HG03558 (cell line): ENCODE results near the gene PIK3R3.
"Not testable (repeated sequence)": the region's sequence is repeated elsewhere in the genome, so short reads cannot be mapped to it uniquely, and the experiment has no call there.

Experiments used
- ATAC-seq: cut with Tn5 transposase; IDR thresholded peaks from one replicate; pipeline ENCODE4 v1.9.1; 2021; ENCODE audit warnings: moderate number of reproducible peaks; ENCODE audit not compliant: unreplicated experiment; ENCODE audit errors: extremely low read depth

The PIK3R3 gene

DNA sequence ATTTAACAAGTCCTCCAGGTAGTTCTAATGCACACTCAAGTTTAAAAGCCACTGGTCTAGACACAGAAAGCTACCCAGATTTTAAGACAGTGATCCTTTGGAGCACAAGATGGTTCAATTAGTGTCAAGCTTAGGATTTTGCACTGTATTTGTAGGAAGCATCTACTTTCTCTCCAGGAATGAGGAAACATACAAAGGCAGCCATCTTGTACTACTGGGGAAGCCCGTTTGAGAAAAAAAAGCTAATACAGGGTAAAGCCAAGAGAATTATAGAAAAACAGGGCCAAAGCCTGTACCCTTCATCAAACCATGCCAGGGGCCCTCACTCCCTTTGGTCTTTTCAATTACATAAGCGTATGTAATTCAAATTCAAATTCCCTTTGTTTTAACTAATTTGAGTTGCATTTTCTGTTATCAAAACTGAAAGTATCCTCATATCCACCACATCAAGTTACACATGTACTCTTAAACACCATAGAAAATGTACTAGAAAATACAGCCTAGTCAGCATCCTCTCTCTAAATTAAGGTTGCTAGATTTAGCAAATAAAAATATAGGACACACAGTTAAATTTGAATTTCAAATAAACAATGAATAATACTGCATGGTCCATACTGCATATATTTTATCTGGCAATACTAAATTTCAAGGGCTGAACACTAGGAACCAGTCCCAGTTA is 17.4 kb downstream of the PIK3R3 start:
- no peak for ATAC-seq

GRCh38 chr1:46113948-46114347 is 18.5 kb downstream of the PIK3R3 start:
- no peak for ATAC-seq

DNA sequence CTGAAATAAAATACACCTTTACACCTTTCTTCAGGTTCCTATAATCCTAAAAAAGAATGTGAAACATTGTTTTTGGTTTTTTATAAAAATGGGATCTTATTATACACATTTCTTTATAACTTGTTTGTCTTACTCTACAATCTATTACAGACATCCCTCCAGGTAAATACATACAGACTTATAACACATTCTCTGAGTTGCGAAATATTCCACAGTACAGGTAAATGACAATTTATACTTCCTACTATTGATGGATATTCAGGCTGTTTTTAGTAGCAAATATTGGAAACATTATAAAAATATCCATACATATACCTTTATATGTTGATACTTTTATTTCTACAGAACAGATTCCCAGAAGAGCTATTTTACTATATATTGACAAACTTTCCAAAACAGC is 20.3 kb downstream of the PIK3R3 start:
- ATAC-seq: no peak

DNA sequence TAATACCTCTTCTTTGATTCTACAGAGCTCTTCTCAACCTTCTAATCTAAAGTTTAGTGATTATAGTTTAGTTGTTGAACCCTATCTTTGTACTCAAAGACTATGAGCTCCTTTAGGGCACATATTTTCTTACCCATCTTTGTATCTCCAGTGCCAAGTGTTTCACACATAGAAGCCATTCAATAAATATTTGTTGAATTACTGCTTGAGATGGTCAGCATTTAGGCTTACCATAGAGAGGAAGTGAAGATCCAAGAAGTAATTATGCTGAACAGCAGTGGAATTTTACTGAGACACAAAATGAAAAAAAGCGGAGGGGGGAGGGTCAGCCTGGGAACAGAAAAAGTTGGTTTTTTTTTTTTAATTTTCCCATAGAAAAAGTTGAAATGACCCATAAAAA is 21.9 kb downstream of the PIK3R3 start:
- ATAC-seq: no peak

- ATAC-seq: no peak
Measured at GRCh38 chr1:46102769-46103476, 29.5 kb downstream of the PIK3R3 start.

DNA sequence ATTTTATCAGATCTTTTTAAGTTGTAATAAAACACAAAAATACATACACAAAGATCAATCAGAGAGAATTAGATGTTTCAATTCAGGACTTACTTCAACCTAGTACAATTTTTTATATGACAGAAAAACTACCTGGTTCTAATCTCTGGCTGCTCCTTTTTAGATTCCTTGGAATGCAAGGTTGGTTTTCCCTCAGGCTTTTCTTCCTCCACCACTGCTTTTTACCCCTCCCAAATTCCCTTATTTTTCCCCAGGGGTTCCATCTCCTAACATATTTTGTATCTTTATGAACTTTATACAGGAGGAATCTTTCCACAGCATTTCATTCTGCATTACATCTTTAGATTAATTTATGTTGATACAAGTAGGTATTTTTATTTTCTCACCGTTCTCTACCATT is 33.2 kb downstream of the PIK3R3 start:
- no peak for ATAC-seq

GRCh38 chr1:46098027-46098712 is 34.3 kb downstream of the PIK3R3 start:
- ATAC-seq: no peak

DNA sequence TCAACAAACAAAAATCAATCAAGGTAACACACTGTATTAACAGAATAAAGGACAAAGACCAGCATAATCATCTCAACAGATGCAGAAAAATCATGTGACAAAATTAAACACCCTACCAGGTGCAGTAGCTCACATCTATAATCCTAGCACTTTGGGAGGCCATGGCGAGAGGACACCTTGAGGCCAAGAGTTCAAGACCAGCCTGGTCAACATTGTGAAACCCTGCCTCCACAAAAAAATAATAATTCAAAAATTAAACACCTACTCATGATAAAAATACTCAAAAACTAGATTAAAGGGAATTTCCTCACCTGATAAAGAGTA is 35.3 kb downstream of the PIK3R3 start:
- no peak for ATAC-seq

- ATAC-seq: no peak
Measured at GRCh38 chr1:46096269-46097148, 35.9 kb downstream of the PIK3R3 start.

DNA sequence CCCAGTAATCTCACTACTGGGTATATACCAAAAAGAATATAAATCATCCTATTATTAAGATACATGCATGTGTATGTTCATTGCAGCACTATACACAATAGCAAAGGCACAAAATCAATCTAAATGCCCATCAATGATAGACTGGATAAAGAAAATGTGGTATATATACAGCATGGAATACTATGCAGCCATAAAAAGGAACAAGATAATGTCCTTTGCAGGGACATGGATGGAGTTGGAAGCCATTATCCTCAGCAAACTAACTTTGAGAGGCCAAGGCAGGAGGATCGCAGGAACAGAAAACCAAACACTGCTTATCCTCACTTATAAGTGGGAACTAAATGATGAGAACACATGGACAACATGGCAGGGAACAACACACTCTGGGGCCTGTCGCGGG is 37.3 kb downstream of the PIK3R3 start:
- not testable (repeated sequence) for ATAC-seq

- ATAC-seq: no peak
Measured at GRCh38 chr1:46094471-46095005, 37.9 kb downstream of the PIK3R3 start.

DNA sequence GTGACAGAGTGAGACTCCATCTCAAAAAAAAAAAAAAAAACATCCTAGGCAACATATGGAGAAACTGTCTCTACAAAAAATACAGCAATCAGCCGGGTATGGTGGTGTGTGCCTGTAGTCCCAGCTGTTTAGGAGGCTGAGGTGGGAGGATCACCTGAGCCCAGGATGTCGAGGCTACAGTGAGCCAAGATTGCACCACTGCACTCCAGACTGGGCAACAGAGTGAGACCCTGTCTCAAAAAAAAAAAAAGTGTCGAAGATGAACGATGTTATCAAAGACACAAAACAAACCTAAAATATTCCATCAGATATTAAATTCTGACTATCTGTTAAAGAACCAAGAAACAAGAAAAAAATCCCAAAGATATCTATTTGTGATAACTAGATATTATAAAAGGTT is 38.6 kb downstream of the PIK3R3 start:
- not testable (repeated sequence) for ATAC-seq

GRCh38 chr1:46087891-46088290 is 44.5 kb downstream of the PIK3R3 start:
- no peak for ATAC-seq

DNA sequence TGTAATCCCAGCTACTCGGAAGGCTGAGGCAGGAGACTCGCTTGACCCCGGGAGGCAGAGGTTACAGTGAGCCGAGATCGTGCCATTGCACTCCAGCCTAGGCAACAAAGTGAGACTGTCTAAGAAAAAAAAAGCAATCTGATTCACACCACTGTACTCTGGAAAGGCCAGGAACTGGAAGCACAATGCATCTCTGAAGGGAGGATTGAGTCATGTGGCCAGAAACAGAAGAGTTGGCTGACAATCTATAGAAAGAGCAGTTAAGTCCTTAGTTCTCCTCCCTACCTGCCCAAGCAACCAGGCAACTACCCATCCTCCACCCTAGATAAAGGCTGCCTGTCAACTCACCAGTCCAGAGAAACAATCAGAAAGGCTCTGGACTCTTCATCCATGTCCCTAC is 45.9 kb downstream of the PIK3R3 start:
- no peak for ATAC-seq

DNA sequence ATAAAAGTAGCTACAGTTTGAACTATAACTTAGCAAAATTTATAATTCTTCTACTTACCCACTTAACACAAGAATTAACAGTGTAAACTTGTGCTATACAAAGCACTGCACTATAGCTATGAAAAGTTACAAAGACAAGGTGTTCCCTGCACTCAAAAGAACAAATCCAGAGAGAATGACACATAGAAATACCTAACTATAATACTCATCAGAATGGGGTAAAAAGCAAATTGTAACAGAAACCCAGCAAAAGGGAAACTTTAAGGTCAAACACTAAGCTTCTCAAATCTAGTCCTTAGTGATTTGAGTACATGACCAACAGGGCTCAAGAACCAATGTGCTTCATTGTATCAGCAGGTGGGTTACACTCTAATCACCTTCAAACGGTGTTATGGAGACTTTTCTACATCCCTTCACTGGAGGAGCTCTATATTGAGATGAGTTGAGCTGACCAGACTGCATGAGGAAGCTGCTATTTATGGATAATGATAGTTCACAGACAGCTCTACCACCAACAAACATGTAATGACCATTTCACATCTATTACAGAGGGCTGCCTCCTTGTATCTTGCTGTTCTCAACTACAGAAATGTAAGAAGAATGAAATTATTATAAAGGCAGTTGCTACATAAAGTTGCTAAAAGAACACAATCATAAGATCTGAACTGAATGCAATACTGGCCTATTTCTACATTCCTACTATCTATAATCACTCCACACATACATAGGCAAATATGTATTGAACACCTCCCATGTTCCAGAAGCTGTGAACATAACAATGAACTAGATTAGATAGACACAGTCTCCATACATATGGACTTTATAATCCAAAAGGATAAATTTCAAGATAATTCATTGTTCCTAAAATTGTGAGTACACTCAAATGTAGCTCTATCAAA is 47.6 kb downstream of the PIK3R3 start:
- no peak for ATAC-seq

- no peak for ATAC-seq
Measured at GRCh38 chr1:46083579-46083978, 48.9 kb downstream of the PIK3R3 start.

GRCh38 chr1:46081619-46082018 is 50.8 kb downstream of the PIK3R3 start:
- ATAC-seq: no peak

DNA sequence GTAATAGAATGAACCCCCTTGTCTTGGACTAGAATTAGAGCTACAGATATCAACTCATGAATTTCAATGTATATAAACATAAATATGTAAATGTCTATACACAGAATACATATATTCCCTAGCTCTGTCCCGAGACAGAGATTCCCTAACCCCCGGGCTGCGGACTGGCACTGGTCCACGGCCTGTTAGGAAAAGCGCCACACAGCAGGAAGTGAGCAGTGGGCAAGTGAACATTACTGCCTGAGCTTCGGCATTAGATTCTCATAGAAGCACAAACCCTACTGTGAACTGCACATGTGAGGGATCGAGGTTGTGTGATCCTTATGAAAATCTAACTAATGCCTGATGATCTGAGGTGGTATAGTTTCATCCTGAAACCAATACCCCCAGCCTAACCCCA is 51.2 kb downstream of the PIK3R3 start:
- ATAC-seq: no peak

- no peak for ATAC-seq
Measured at GRCh38 chr1:46080257-46080656, 52.2 kb downstream of the PIK3R3 start.
